PC-9 (cell line): ENCODE measurements around the gene SLC7A8.

Experiments used
- CTCF ChIP-seq: fragments of 200-600 bp; sonication (generic); conservative IDR thresholded peaks from 2 replicates; pipeline ENCODE4 v1.6.1; 2017; ENCODE audit warnings: mixed run types, antibody characterized with exemption, mild to moderate bottlenecking, moderate library complexity
- EZH2 ChIP-seq: fragments of 200-600 bp; sonication (generic); IDR thresholded peaks from 2 replicates; pipeline ENCODE4 v1.8.0; 2017; ENCODE audit warnings: antibody characterized with exemption, low read depth

GRCh38 chr14:23193432-23193831 is 10.0 kb upstream of the SLC7A8 start:
- TF ChIP-seq CTCF (no peak), EZH2 (no peak)
